ENCODE data around the gene PIP4K2A.

Gene PIP4K2A

GRCh38 chr10:22580711-22581110 is 133.7 kb downstream of the PIP4K2A start:
- no peak overlapping the region for H2AK5ac ChIP-seq (ENCODE audit: low read depth, low read length)
- no peak for DNase-seq (ENCODE audit: low spot score)
- no peak overlapping the region for H3K27ac ChIP-seq (replicated peaks; ENCODE audit: low read length)
- H4K91ac ChIP-seq (ENCODE audit: low read depth, low read length, poor library complexity), result no peak overlapping the region
- H2BK5ac ChIP-seq (ENCODE audit: low read length), result no peak overlapping the region
- H2BK12ac ChIP-seq (ENCODE audit: low read length), result no peak overlapping the region
- H3K9me3 ChIP-seq (replicated peaks in 1 of 2; ENCODE audit: control insufficient read depth in 2 of 2, insufficient read depth in 1 of 2, low read depth in 1 of 2, low read length in 2 of 2), result peaks cover 3 to 4% of the 10 kb centered on the region in 2 donors
- no peaks in the 10 kb centered on the region for H3K4me1 ChIP-seq (ENCODE audit: control insufficient read depth in 2 of 2, insufficient read depth in 1 of 2, low read depth in 1 of 2, low read length in 2 of 2)
- no peak overlapping the region for H2BK120ac ChIP-seq (ENCODE audit: low read depth, low read length)
- H2BK15ac ChIP-seq (ENCODE audit: low read length), result no peak overlapping the region
- H3K79me1 ChIP-seq (ENCODE audit: low read depth, low read length), result no peaks in the 10 kb centered on the region
- no peak overlapping the region for H2AFZ ChIP-seq (ENCODE audit: low read length)
- no peak overlapping the region for H3K4me3 ChIP-seq (ENCODE audit: low read length in 2 of 2)
- H3K4ac ChIP-seq (ENCODE audit: low read length), result no peak overlapping the region
- H3K14ac ChIP-seq (ENCODE audit: low read length), result no peak overlapping the region
- H3K4me2 ChIP-seq (ENCODE audit: insufficient read depth, low read length, poor library complexity, severe bottlenecking), result no peak overlapping the region
- no peak overlapping the region for H4K8ac ChIP-seq (ENCODE audit: low read depth, low read length)
- no peaks in the 10 kb centered on the region for H3K27me3 ChIP-seq (ENCODE audit: control insufficient read depth in 3 of 3, insufficient read depth in 3 of 3, low read depth in 1 of 3, low read length in 3 of 3)
- no peak overlapping the region for H3K23ac ChIP-seq (ENCODE audit: low read depth, low read length, poor library complexity)
- peaks cover 5 to 14% of the 10 kb centered on the region in 2 donors for H3K36me3 ChIP-seq (replicated peaks in 1 of 2; ENCODE audit: control insufficient read depth in 2 of 2, insufficient read depth in 2 of 2, low read length in 2 of 2)
- no CpG with 5 or more reads among the region's 9 CpGs for WGBS, 2 donors (ENCODE audit: extremely low coverage in 2 of 2, insufficient read length in 2 of 2, insufficient replicate concordance in 1 of 2)
- no peak overlapping the region for H3K9ac ChIP-seq (ENCODE audit: low read depth, low read length, poor library complexity)
- H3K18ac ChIP-seq (ENCODE audit: low read length), result no peak overlapping the region

- H2AK5ac ChIP-seq (ENCODE audit: low read depth, low read length), result no peak overlapping the region
- H3K4me1 ChIP-seq (ENCODE audit: control insufficient read depth in 2 of 2, insufficient read depth in 1 of 2, low read depth in 1 of 2, low read length in 2 of 2), result no peaks in the 10 kb centered on the region
- no peak overlapping the region for H2BK5ac ChIP-seq (ENCODE audit: low read length)
- H2AFZ ChIP-seq (ENCODE audit: low read length), result no peak overlapping the region
- no peak overlapping the region for H2BK12ac ChIP-seq (ENCODE audit: low read length)
- no peak for DNase-seq (ENCODE audit: low spot score)
- no peak overlapping the region for H3K18ac ChIP-seq (ENCODE audit: low read length)
- no peak overlapping the region for H3K27ac ChIP-seq (replicated peaks; ENCODE audit: low read length)
- H3K9ac ChIP-seq (ENCODE audit: low read depth, low read length, poor library complexity), result no peak overlapping the region
- no peak overlapping the region for H3K23ac ChIP-seq (ENCODE audit: low read depth, low read length, poor library complexity)
- H3K9me3 ChIP-seq (replicated peaks in 1 of 2; ENCODE audit: control insufficient read depth in 2 of 2, insufficient read depth in 1 of 2, low read depth in 1 of 2, low read length in 2 of 2), result peaks cover 3 to 4% of the 10 kb centered on the region in 2 donors
- WGBS, 2 donors (ENCODE audit: extremely low coverage in 2 of 2, insufficient read length in 2 of 2, insufficient replicate concordance in 1 of 2), result no CpG with 5 or more reads among the region's 7 CpGs
- H3K4ac ChIP-seq (ENCODE audit: low read length), result no peak overlapping the region
- H4K8ac ChIP-seq (ENCODE audit: low read depth, low read length), result no peak overlapping the region
- H3K79me1 ChIP-seq (ENCODE audit: low read depth, low read length), result no peaks in the 10 kb centered on the region
- no peak overlapping the region for H2BK15ac ChIP-seq (ENCODE audit: low read length)
- no peaks in the 10 kb centered on the region for H3K27me3 ChIP-seq (ENCODE audit: control insufficient read depth in 3 of 3, insufficient read depth in 3 of 3, low read depth in 1 of 3, low read length in 3 of 3)
- no peak overlapping the region for H2BK120ac ChIP-seq (ENCODE audit: low read depth, low read length)
- no peak overlapping the region for H3K4me3 ChIP-seq (ENCODE audit: low read length in 2 of 2)
- H3K36me3 ChIP-seq (replicated peaks in 1 of 2; ENCODE audit: control insufficient read depth in 2 of 2, insufficient read depth in 2 of 2, low read length in 2 of 2), result peaks cover 5 to 16% of the 10 kb centered on the region in 2 donors
- no peak overlapping the region for H3K14ac ChIP-seq (ENCODE audit: low read length)
- H4K91ac ChIP-seq (ENCODE audit: low read depth, low read length, poor library complexity), result no peak overlapping the region
- no peak overlapping the region for H3K4me2 ChIP-seq (ENCODE audit: insufficient read depth, low read length, poor library complexity, severe bottlenecking)
These were observed 134.6 kb downstream of the PIP4K2A start for GRCh38 chr10:22579826-22580225.

- no peak overlapping the region for H3K4me3 ChIP-seq (ENCODE audit: low read length in 2 of 2)
- H3K4me1 ChIP-seq (ENCODE audit: control insufficient read depth in 2 of 2, insufficient read depth in 1 of 2, low read depth in 1 of 2, low read length in 2 of 2), result no peaks in the 10 kb centered on the region
- H3K27ac ChIP-seq (replicated peaks; ENCODE audit: low read length), result no peak overlapping the region
- no peak overlapping the region for H3K23ac ChIP-seq (ENCODE audit: low read depth, low read length, poor library complexity)
- H3K14ac ChIP-seq (ENCODE audit: low read length), result no peak overlapping the region
- no peak overlapping the region for H2BK15ac ChIP-seq (ENCODE audit: low read length)
- no peak overlapping the region for H2AK5ac ChIP-seq (ENCODE audit: low read depth, low read length)
- no CpG with 5 or more reads among the region's 7 CpGs for WGBS, 2 donors (ENCODE audit: extremely low coverage in 2 of 2, insufficient read length in 2 of 2, insufficient replicate concordance in 1 of 2)
- H3K4me2 ChIP-seq (ENCODE audit: insufficient read depth, low read length, poor library complexity, severe bottlenecking), result no peak overlapping the region
- no peak overlapping the region for H2BK120ac ChIP-seq (ENCODE audit: low read depth, low read length)
- no peaks in the 10 kb centered on the region for H3K79me1 ChIP-seq (ENCODE audit: low read depth, low read length)
- no peak overlapping the region for H3K4ac ChIP-seq (ENCODE audit: low read length)
- H2AFZ ChIP-seq (ENCODE audit: low read length), result no peak overlapping the region
- no peak overlapping the region for H3K9ac ChIP-seq (ENCODE audit: low read depth, low read length, poor library complexity)
- H3K36me3 ChIP-seq (replicated peaks in 1 of 2; ENCODE audit: control insufficient read depth in 2 of 2, insufficient read depth in 2 of 2, low read length in 2 of 2), result peaks cover 7 to 26% of the 10 kb centered on the region in 2 donors
- no peak overlapping the region for H3K18ac ChIP-seq (ENCODE audit: low read length)
- H4K8ac ChIP-seq (ENCODE audit: low read depth, low read length), result no peak overlapping the region
- no peak overlapping the region for H2BK12ac ChIP-seq (ENCODE audit: low read length)
- H4K91ac ChIP-seq (ENCODE audit: low read depth, low read length, poor library complexity), result no peak overlapping the region
- H3K9me3 ChIP-seq (replicated peaks in 1 of 2; ENCODE audit: control insufficient read depth in 2 of 2, insufficient read depth in 1 of 2, low read depth in 1 of 2, low read length in 2 of 2), result peaks cover 3 to 8% of the 10 kb centered on the region in 2 donors
- H3K27me3 ChIP-seq (ENCODE audit: control insufficient read depth in 3 of 3, insufficient read depth in 3 of 3, low read depth in 1 of 3, low read length in 3 of 3), result no peaks in the 10 kb centered on the region
- DNase-seq (ENCODE audit: low spot score), result no peak
- no peak overlapping the region for H2BK5ac ChIP-seq (ENCODE audit: low read length)
These were observed 140.4 kb downstream of the PIP4K2A start for GRCh38 chr10:22573820-22574569.

- H3K79me1 ChIP-seq (ENCODE audit: low read depth, low read length), result no peaks in the 10 kb centered on the region
- H3K4me3 ChIP-seq (ENCODE audit: low read length in 2 of 2), result no peak overlapping the region
- H4K91ac ChIP-seq (ENCODE audit: low read depth, low read length, poor library complexity), result no peak overlapping the region
- no peak overlapping the region for H3K9ac ChIP-seq (ENCODE audit: low read depth, low read length, poor library complexity)
- no peaks in the 10 kb centered on the region for H3K4me1 ChIP-seq (ENCODE audit: control insufficient read depth in 2 of 2, insufficient read depth in 1 of 2, low read depth in 1 of 2, low read length in 2 of 2)
- H3K36me3 ChIP-seq (replicated peaks in 1 of 2; ENCODE audit: control insufficient read depth in 2 of 2, insufficient read depth in 2 of 2, low read length in 2 of 2), result peaks cover 3 to 33% of the 10 kb centered on the region in 2 donors
- H2BK5ac ChIP-seq (ENCODE audit: low read length), result no peak overlapping the region
- no CpG with 5 or more reads among the region's 6 CpGs for WGBS, 2 donors (ENCODE audit: extremely low coverage in 2 of 2, insufficient read length in 2 of 2, insufficient replicate concordance in 1 of 2)
- peaks cover 0 to 4% of the 10 kb centered on the region in 2 donors for H3K9me3 ChIP-seq (replicated peaks in 1 of 2; ENCODE audit: control insufficient read depth in 2 of 2, insufficient read depth in 1 of 2, low read depth in 1 of 2, low read length in 2 of 2)
- no peak overlapping the region for H4K8ac ChIP-seq (ENCODE audit: low read depth, low read length)
- H2BK15ac ChIP-seq (ENCODE audit: low read length), result no peak overlapping the region
- no peak overlapping the region for H3K4ac ChIP-seq (ENCODE audit: low read length)
- H3K4me2 ChIP-seq (ENCODE audit: insufficient read depth, low read length, poor library complexity, severe bottlenecking), result no peak overlapping the region
- no peak overlapping the region for H2AFZ ChIP-seq (ENCODE audit: low read length)
- H3K14ac ChIP-seq (ENCODE audit: low read length), result no peak overlapping the region
- no peak overlapping the region for H3K23ac ChIP-seq (ENCODE audit: low read depth, low read length, poor library complexity)
- no peak overlapping the region for H3K18ac ChIP-seq (ENCODE audit: low read length)
- no peaks in the 10 kb centered on the region for H3K27me3 ChIP-seq (ENCODE audit: control insufficient read depth in 3 of 3, insufficient read depth in 3 of 3, low read depth in 1 of 3, low read length in 3 of 3)
- H2AK5ac ChIP-seq (ENCODE audit: low read depth, low read length), result no peak overlapping the region
- no peak overlapping the region for H3K27ac ChIP-seq (replicated peaks; ENCODE audit: low read length)
- H2BK120ac ChIP-seq (ENCODE audit: low read depth, low read length), result no peak overlapping the region
- DNase-seq (ENCODE audit: low spot score), result no peak
- H2BK12ac ChIP-seq (ENCODE audit: low read length), result no peak overlapping the region
These were observed 143.5 kb downstream of the PIP4K2A start for GRCh38 chr10:22570733-22571430.
